ENCODE results near the gene NT5C2. TPM values are rescaled to one million over a fixed set of nuclear protein-coding genes. Genes with fewer than 3 reads are reported as not detected.

Gene NT5C2
- polyA plus RNA-seq, 1 of the 3 experiments (the other 2 are of a cell fraction): 29.6 TPM

- POLR2A ChIA-PET: no interaction called here
- H3K4me3 ChIP-seq (ENCODE audit: low read depth in 2 of 2, low read length in 1 of 2): no peak overlapping the region
These were observed 47.1 kb downstream of the NT5C2 start for GRCh38 chr10:103145860-103146466.

More at GRCh38 chr10:103145860-103146466, 47.1 kb downstream of the NT5C2 start:
- Histone ChIP-seq H3K27me3 (ENCODE audit: insufficient read depth) (no peaks in the 10 kb centered on the region), H2AFZ (ENCODE audit: low read depth) (no peak overlapping the region), H3K27ac (ENCODE audit: low read depth in 2 of 2, low read length in 1 of 2) (peak overlapping the region; percentile 39 to 59), H3F3A (replicated peaks; ENCODE audit: insufficient read depth) (peaks cover 17% of the 10 kb centered on the region), H3K4me1 (ENCODE audit: control insufficient read depth in 1 of 2, insufficient read depth in 2 of 2, low read depth in 1 of 2, low read length in 1 of 2) (peaks cover 9 to 23% of the 10 kb centered on the region in 2 experiments; a peak in 3 of 4 replicates), H3K9me3 (no peaks in the 10 kb centered on the region), H3K4me2 (peak overlapping the region; percentile 3), H3K9me2 (no peaks in the 10 kb centered on the region), H4K20me1 (ENCODE audit: insufficient read depth) (no peaks in the 10 kb centered on the region; the same call in 1 of the 2 replicates), H3K36me3 (replicated peaks in 1 of 2; ENCODE audit: control insufficient read depth in 1 of 2, insufficient read depth in 2 of 2, low read length in 1 of 2) (peaks cover 7 to 20% of the 10 kb centered on the region in 2 experiments), H3K9ac (peak overlapping the region; percentile 16; the same call in 1 of the 2 replicates), H3K79me2 (ENCODE audit: insufficient read depth) (peaks cover 73% of the 10 kb centered on the region)
- 63% methylated on average over 3 of the region's 3 CpGs for WGBS (ENCODE audit: low lambda C conversion rate)
- TF ChIP-seq ZBTB33 (IDR thresholded peaks at IDR 0.05; ENCODE audit: borderline replicate concordance, low read depth) (no peak), USF1 (IDR thresholded peaks at IDR 0.05; ENCODE audit: borderline replicate concordance, low read depth) (no peak), PBX3 (IDR thresholded peaks at IDR 0.05) (peak; percentile 47), POLR2AphosphoS5 (IDR thresholded peaks at IDR 0.05; ENCODE audit: low read depth, low read length) (peak; percentile 11; the same call in 1 of the 2 replicates), RCOR1 (IDR thresholded peaks at IDR 0.05; ENCODE audit: low read length) (no peak), EP300 (IDR thresholded peaks at IDR 0.05; ENCODE audit: borderline replicate concordance in 1 of 2, low read depth in 1 of 2, low read length in 1 of 2) (0 out of 4 replicates have a peak, but pooled peaks of 1 of the 2 experiments have one; percentile 18), TAF1 (IDR thresholded peaks at IDR 0.05; ENCODE audit: borderline replicate concordance, low read depth, low read length) (no peak), SIN3A (IDR thresholded peaks at IDR 0.05; ENCODE audit: borderline replicate concordance, low read depth, low read length) (no peak), YY1 (IDR thresholded peaks at IDR 0.05; ENCODE audit: low read depth) (no peak), GATA2 (CRISPR knock-in tag; IDR thresholded peaks at IDR 0.05) (no peak), NFIC (IDR thresholded peaks at IDR 0.05; ENCODE audit: borderline replicate concordance) (peak; percentile 80), IRF3 (IDR thresholded peaks at IDR 0.05; ENCODE audit: low read depth, low read length) (no peak), TCF12 (IDR thresholded peaks at IDR 0.05) (peak; percentile 29), JUND (IDR thresholded peaks at IDR 0.05) (peak; percentile 11; the same call in 1 of the 2 replicates), FOSL2 (IDR thresholded peaks at IDR 0.05; ENCODE audit: borderline replicate concordance, low read depth) (peak; percentile 22; the same call in 1 of the 2 replicates)
- TF ChIP-seq, protein P1, sequence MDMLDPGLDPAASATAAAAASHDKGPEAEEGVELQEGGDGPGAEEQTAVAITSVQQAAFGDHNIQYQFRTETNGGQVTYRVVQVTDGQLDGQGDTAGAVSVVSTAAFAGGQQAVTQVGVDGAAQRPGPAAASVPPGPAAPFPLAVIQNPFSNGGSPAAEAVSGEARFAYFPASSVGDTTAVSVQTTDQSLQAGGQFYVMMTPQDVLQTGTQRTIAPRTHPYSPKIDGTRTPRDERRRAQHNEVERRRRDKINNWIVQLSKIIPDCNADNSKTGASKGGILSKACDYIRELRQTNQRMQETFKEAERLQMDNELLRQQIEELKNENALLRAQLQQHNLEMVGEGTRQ (IDR thresholded peaks at IDR 0.05; ENCODE audit: borderline replicate concordance, low read depth, low read length): no peak
- DNase-seq: peak; percentile 21
- CTCF ChIA-PET: no interaction called here

Measured in SK-N-SH (cell line).